OCI-LY7 (cell line): ENCODE data around the gene STAT1. TPM values are rescaled to one million over a fixed set of nuclear protein-coding genes. Genes with fewer than 3 reads are reported as not detected.

Experiments
- BruUV-seq: library from RNA; stranded (reverse); fragments of 400-500 nt; replicated peaks from 2 replicates; lab custom pipeline; 2021; lab: Mats Ljungman, UMichigan
- CTCF ChIA-PET: fragments of 300-600 bp; sonication (Branson Sonifier 250); formaldehyde crosslinking; loops from one replicate; lab custom pipeline; 2022; ENCODE audit warnings: antibody characterized with exemption; ENCODE audit not compliant: unreplicated experiment; lab: Charles Lee
- POLR2A ChIA-PET: fragments of 300-600 bp; sonication (Branson Sonifier 250); formaldehyde crosslinking; loops from one replicate; lab custom pipeline; 2022; ENCODE audit warnings: antibody characterized with exemption; lab: Charles Lee
- DNase-seq: peaks from one replicate; pipeline ENCODE4 v3.0.0-alpha.2; 2015; ENCODE audit warnings: low spot score
- H2AFZ ChIP-seq: fragments of 200-600 bp; sonication (generic), shearing (Covaris generic); 2 replicates; pipeline ENCODE4 v1.6.1; 2014; ENCODE audit warnings: mild to moderate bottlenecking, antibody characterized with exemption, low read length, moderate library complexity
- H3K27ac ChIP-seq: fragments of 200-600 bp; sonication (generic); 2 replicates; pipeline ENCODE4 v1.5.1; 2014; ENCODE audit warnings: mixed run types, low read depth, mild to moderate bottlenecking, moderate library complexity, low read length, inconsistent platforms; ENCODE audit not compliant: poor library complexity, severe bottlenecking
- H3K36me3 ChIP-seq: fragments of 200-600 bp; sonication (generic); 2 replicates; pipeline ENCODE4 v1.6.1; 2014; ENCODE audit warnings: mild to moderate bottlenecking, antibody characterized with exemption, low read length, moderate library complexity, mixed read lengths; ENCODE audit not compliant: insufficient read depth
- H3K4me1 ChIP-seq: fragments of 200-600 bp; sonication (generic); 2 replicates; pipeline ENCODE4 v1.5.1; 2014; ENCODE audit warnings: mild to moderate bottlenecking, low read length; ENCODE audit not compliant: insufficient read depth, poor library complexity, severe bottlenecking
- H3K4me2 ChIP-seq: fragments of 200-600 bp; sonication (generic); 2 replicates; pipeline ENCODE4 v1.6.1; 2014; ENCODE audit warnings: mild to moderate bottlenecking, low read length
- H3K4me3 ChIP-seq: fragments of 200-600 bp; sonication (generic); 2 replicates; pipeline ENCODE4 v1.5.1; 2014; ENCODE audit warnings: mild to moderate bottlenecking, low read depth, low read length; ENCODE audit not compliant: poor library complexity, severe bottlenecking
- H3K79me2 ChIP-seq: fragments of 200-600 bp; sonication (generic); 2 replicates; pipeline ENCODE4 v1.6.1; 2016; ENCODE audit warnings: low read depth, mild to moderate bottlenecking, low read length, moderate library complexity, mixed read lengths; ENCODE audit not compliant: insufficient read depth
- H3K9me2 ChIP-seq: fragments of 200-600 bp; sonication (generic); 2 replicates; pipeline ENCODE4 v1.6.1; 2016; ENCODE audit warnings: mild to moderate bottlenecking, low read length, mixed read lengths; ENCODE audit not compliant: insufficient read depth
- H3K9me3 ChIP-seq: fragments of 200-600 bp; sonication (generic); 2 replicates; pipeline ENCODE4 v1.6.1; 2014; ENCODE audit warnings: mild to moderate bottlenecking, mixed run types, low read length, mixed read lengths
- H4K20me1 ChIP-seq: fragments of 200-600 bp; sonication (generic); 2 replicates; pipeline ENCODE4 v1.6.1; 2014; ENCODE audit warnings: mild to moderate bottlenecking, antibody characterized with exemption, low read length, moderate library complexity, mixed read lengths; ENCODE audit not compliant: insufficient read depth
- EZH2phosphoT487 ChIP-seq: fragments of 200-600 bp; sonication (generic); IDR thresholded peaks from 2 replicates; pipeline ENCODE4 v1.6.1; 2018; ENCODE audit warnings: low read depth, borderline replicate concordance, mild to moderate bottlenecking, mixed run types, antibody characterized with exemption, low read length, moderate library complexity, mixed read lengths
- intact Hi-C: fragments of 100-400 bp; cut with micrococcal nuclease; formaldehyde crosslinking; loops from one replicate; pipeline ENCODE4 v1.10.0; 2022; ENCODE audit not compliant: unreplicated experiment
- total RNA-seq, 2 experiments: library from RNA; depleted of rRNA in 1 of 2; stranded (reverse); fragments of >200 nt in 1 of 2; shearing (Covaris generic) in 1 of 2; gene quantifications; 2 replicates each; pipeline ENCODE4 v1.2.3, GENCODE V29; 2014 to 2022
- TF ChIP-seq, protein P1 (sequence below): fragments of 200-600 bp; sonication (generic); conservative IDR thresholded peaks from 2 replicates; pipeline ENCODE4 v1.5.1; 2014; ENCODE audit warnings: mild to moderate bottlenecking, antibody characterized with exemption, low read length, moderate library complexity, mixed read lengths

The STAT1 gene
- total RNA-seq, 2 experiments from 2014 or later: 23.0 to 23.1 TPM

DNA sequence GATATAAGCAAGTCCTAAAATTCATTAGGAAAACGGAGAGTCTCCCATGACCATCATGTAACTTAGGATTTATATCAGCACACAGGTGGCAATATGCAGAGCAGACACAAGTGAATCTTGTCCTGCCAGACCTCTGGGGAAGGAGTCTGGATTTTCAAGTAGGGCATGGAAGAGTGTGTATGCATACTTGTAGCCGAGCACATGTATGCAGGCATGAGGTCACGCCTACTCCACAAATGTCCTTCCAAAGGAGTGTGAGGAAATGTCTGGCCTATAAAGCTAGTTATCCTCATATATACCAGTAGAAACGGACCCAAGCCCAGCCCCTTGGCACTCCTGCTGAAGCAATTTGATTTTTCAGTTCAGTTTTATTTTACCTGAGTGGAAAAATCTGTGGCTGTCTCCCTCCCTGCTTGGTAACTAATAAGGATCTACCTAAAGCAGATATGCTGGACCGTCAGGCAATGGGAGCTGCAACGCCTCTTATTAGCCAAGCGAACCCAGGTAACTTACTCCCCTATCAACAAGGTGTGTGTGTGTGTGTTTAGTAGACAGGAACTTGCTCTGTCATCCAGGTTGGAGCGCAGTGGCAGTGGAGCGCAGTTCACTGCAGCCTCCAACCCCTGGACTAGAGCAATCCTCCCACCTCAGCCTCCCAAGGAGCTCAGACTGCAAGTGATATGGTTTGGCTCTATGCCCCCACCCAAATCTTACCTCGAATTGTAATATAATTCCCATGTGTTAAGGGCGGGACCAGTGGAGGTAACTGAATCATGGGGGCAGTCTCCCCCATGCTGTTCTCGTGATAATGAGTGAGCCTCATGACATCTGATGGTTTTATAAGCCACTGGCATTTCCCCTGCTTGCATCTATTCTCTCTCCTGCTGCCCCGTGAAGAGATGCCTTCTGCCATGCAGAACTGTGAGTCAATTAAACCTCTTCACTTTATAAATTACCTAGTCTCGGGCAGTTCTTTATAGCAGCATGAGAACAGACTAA is 2.8 kb downstream of the STAT1 start:
- intact Hi-C loops: loop anchor here (10.0 kb wide), 1 partner anchor 346 kb away; no protein-coding TSS in a partner anchor
- BruUV-seq: no TSS peak
- no peak overlapping the region for H3K4me3 ChIP-seq
- no peaks in the 10 kb centered on the region; the same call in 1 of the 2 replicates for H4K20me1 ChIP-seq
- 0 out of 2 replicates have a peak, but pooled peaks cover 8% of the 10 kb centered on the region for H3K79me2 ChIP-seq
- H3K4me2 ChIP-seq: no peak overlapping the region
- TF ChIP-seq EZH2phosphoT487: no peak
- POLR2A ChIA-PET: interaction anchor here (0.9 to 1.3 kb wide), 4 partner anchors 12 to 44 kb away, joined by 3 to 5 read pairs (median 4); no protein-coding TSS in a partner anchor
- no peak for DNase-seq
- CTCF ChIA-PET: no interaction called here
- peaks cover 37% of the 10 kb centered on the region for H3K36me3 ChIP-seq
- no peaks in the 10 kb centered on the region for H3K9me2 ChIP-seq
- no peak overlapping the region for H2AFZ ChIP-seq
- peaks cover 22% of the 10 kb centered on the region for H3K4me1 ChIP-seq
- H3K27ac ChIP-seq: no peak overlapping the region
- H3K9me3 ChIP-seq: no peaks in the 10 kb centered on the region

DNA sequence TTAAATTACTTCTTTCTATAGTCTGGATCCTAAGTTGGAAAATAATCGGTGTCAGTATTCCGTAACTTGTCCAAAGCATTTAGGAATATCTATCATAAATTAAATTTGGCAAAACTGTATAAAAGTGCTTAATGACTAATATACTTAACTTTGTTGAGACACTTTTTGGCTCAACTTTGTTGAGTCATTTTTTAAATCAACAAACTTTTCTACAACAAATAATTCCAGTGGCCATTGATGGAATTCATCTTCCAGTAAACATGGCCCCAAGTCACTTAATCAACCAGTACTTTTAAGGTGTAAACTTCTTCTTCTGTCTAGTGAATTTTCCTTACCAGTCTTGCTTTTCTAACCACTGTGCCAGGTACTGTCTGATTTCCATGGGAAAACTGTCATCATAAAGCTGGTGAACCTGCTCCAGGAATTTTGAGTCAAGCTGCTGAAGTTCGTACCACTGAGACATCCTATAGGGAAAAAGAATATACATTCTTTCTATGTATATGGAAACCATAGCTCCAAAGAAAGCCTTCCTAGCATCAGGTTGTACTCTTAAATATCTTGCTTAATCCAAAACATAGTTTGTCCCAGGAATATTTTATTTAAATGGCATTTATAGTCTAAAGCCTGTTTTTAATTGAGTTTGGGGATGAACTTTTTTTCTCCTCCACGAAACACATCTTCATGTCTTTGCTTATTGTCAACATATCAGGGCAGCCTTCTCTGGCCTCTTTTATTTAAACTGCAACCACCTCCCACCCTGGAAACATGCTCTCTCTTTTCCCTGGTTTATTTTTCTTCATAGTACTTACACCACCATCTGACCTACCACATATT is 4.2 kb downstream of the STAT1 start:
- Histone ChIP-seq H3K9me3 (no peaks in the 10 kb centered on the region), H4K20me1 (no peaks in the 10 kb centered on the region; the same call in 1 of the 2 replicates), H2AFZ (no peak overlapping the region), H3K9me2 (no peaks in the 10 kb centered on the region), H3K4me2 (no peak overlapping the region), H3K27ac (no peak overlapping the region), H3K4me3 (no peak overlapping the region), H3K4me1 (peaks cover 19% of the 10 kb centered on the region), H3K79me2 (0 out of 2 replicates have a peak, but pooled peaks cover 8% of the 10 kb centered on the region), H3K36me3 (peaks cover 51% of the 10 kb centered on the region)
- BruUV-seq: no TSS peak
- POLR2A ChIA-PET: interaction anchor here (0.7 to 0.9 kb wide), 2 partner anchors 67 to 139 kb away, joined by 4 to 5 read pairs; no protein-coding TSS in a partner anchor
- intact Hi-C loops: loop anchor here (10.0 kb wide), 1 partner anchor 345 kb away; no protein-coding TSS in a partner anchor
- CTCF ChIA-PET: no interaction called here
- TF ChIP-seq EZH2phosphoT487: no peak
- TF ChIP-seq, protein P1, sequence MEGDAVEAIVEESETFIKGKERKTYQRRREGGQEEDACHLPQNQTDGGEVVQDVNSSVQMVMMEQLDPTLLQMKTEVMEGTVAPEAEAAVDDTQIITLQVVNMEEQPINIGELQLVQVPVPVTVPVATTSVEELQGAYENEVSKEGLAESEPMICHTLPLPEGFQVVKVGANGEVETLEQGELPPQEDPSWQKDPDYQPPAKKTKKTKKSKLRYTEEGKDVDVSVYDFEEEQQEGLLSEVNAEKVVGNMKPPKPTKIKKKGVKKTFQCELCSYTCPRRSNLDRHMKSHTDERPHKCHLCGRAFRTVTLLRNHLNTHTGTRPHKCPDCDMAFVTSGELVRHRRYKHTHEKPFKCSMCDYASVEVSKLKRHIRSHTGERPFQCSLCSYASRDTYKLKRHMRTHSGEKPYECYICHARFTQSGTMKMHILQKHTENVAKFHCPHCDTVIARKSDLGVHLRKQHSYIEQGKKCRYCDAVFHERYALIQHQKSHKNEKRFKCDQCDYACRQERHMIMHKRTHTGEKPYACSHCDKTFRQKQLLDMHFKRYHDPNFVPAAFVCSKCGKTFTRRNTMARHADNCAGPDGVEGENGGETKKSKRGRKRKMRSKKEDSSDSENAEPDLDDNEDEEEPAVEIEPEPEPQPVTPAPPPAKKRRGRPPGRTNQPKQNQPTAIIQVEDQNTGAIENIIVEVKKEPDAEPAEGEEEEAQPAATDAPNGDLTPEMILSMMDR: no peak
- no peak for DNase-seq

DNA sequence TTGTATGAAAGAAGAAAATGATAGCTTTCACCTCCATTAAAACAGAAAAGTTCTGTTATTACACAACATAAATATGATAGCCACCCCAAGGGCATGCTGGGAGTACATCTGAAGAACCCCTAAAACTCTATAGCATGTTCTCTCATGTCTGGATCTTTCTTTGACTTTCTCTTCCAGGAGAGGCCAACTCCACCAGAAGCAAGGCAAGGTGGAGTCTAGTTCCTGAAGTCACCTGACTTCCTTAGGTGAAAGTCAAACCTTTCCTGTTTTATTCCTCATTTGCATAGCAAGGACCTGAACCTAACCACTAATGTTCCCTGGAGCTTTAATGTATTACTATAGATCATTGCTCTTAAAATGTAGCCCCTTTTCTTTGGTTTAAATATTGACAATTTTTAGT is 5.7 kb downstream of the STAT1 start:
- Histone ChIP-seq H3K4me1 (peaks cover 13% of the 10 kb centered on the region), H3K27ac (no peak overlapping the region), H3K9me2 (no peaks in the 10 kb centered on the region), H4K20me1 (no peaks in the 10 kb centered on the region; the same call in 1 of the 2 replicates), H3K36me3 (peaks cover 66% of the 10 kb centered on the region), H3K4me3 (no peak overlapping the region), H2AFZ (no peak overlapping the region), H3K4me2 (no peak overlapping the region), H3K79me2 (0 out of 2 replicates have a peak, but pooled peaks cover 5% of the 10 kb centered on the region), H3K9me3 (0 out of 2 replicates have a peak, but pooled peaks cover 3% of the 10 kb centered on the region)
- TF ChIP-seq, protein P1: no peak
- no peak for TF ChIP-seq EZH2phosphoT487
- CTCF ChIA-PET: no interaction called here
- intact Hi-C loops: no loop called here
- no peak for DNase-seq
- POLR2A ChIA-PET: no interaction called here
- no TSS peak for BruUV-seq
